ENCODE data around the gene OBSCN.

OBSCN gene

GRCh38 chr1:228350831-228351781 lies 143.3 kb downstream of the OBSCN start:
- Mint-ChIP-seq H3K4me1 (ENCODE audit: low read depth in 2 of 2) (peaks cover 0 to 3% of the 10 kb centered on the region in 2 donors), H3K4me3 (no peak overlapping the region), H3K27ac (no peak overlapping the region), H3K27me3 (no peaks in the 10 kb centered on the region), H3K9me3 (no peaks in the 10 kb centered on the region), H3K36me3 (ENCODE audit: insufficient read depth) (no peaks in the 10 kb centered on the region)
- ATAC-seq (replicated peaks) = no peak
- no peak for DNase-seq

DNA sequence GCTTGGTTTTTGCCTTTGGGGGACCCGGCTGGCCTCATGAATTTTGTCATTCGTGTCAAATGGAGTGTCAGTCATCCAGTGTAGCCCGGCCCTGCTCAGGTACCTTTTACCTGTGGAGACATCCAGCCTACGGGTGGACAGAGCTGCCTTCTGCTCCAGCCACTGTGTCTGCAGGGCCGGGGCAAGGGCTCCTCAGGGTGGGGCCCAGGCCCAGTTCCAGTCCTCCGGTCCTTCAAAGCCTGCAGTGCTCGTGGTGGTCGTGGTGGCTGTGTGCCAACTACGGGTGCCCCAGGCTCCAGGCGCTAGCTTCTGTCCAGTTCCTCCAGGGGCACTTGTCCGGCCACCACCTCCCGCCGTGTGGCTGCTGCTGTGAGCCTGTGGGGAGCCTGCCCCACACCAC lies 144.0 kb downstream of the OBSCN start:
- Mint-ChIP-seq H3K4me3 (no peak overlapping the region), H3K9me3 (no peaks in the 10 kb centered on the region), H3K4me1 (ENCODE audit: low read depth in 2 of 2) (peaks cover 0 to 3% of the 10 kb centered on the region in 2 donors), H3K27ac (no peak overlapping the region), H3K36me3 (ENCODE audit: insufficient read depth) (no peaks in the 10 kb centered on the region), H3K27me3 (no peaks in the 10 kb centered on the region)
- DNase-seq (no peak), ATAC-seq (replicated peaks) (no peak)

GRCh38 chr1:228352677-228353481 lies 145.0 kb downstream of the OBSCN start:
- DNase-seq = no peak
- Mint-ChIP-seq H3K9me3 (no peaks in the 10 kb centered on the region), H3K4me1 (ENCODE audit: low read depth in 2 of 2) (peaks cover under 1 to 4% of the 10 kb centered on the region in 2 donors), H3K36me3 (ENCODE audit: insufficient read depth) (no peaks in the 10 kb centered on the region), H3K27ac (no peak overlapping the region), H3K27me3 (no peaks in the 10 kb centered on the region), H3K4me3 (no peak overlapping the region)
- no peak for ATAC-seq (replicated peaks)

GRCh38 chr1:228353601-228354371 lies 145.9 kb downstream of the OBSCN start:
- no peaks in the 10 kb centered on the region for H3K36me3 Mint-ChIP-seq (ENCODE audit: insufficient read depth)
- no peak overlapping the region for H3K27ac Mint-ChIP-seq
- no peaks in the 10 kb centered on the region for H3K9me3 Mint-ChIP-seq
- peaks cover 2 to 13% of the 10 kb centered on the region in 2 donors for H3K4me1 Mint-ChIP-seq (ENCODE audit: low read depth in 2 of 2)
- ATAC-seq (replicated peaks) (no peak), DNase-seq (no peak)
- H3K27me3 Mint-ChIP-seq = no peaks in the 10 kb centered on the region
- H3K4me3 Mint-ChIP-seq = no peak overlapping the region

DNA sequence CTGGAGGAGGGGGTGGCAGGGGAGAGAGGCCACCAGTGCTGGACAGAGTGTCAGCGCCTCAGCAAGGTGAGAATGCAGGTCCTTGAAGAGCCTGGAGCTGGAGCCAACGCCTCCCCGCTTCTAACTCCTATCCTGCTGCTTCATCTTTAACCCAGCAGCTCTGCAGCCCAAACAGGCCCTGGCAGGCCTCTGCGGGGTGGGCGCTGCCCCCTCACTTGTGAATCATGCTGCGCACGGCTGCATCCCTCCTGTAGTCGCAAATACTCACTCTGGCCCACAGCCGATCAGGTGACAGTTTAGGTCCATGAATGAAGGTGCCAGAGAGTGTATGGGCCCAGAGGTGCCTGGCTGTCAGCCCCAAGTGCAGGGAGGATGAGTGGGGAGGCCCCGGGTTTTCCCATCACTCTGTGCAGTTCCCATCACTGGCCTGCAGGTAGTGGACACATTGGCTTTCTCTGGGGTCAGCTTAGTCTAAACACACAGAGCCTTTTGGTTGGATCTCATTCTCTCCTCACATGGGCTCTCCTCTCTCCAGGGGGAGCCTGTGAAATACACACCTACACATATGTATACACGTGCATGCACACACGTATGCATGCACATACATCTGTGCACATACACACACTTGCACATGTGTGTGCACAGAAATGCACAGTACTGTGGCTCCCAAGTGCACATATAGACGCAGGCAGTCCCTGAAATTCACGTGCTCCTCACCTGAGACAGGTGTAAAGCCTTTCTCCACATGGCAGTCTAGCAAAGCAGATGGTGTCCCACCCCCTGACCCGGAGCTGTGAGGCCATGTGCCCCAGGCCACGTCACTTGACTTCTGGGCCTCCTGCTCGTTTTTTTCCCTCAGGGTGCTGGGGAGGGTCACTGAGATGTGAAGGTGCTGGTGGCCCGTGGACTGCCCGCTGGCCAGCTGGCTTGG lies 146.8 kb downstream of the OBSCN start:
- no peaks in the 10 kb centered on the region for H3K9me3 Mint-ChIP-seq

DNA sequence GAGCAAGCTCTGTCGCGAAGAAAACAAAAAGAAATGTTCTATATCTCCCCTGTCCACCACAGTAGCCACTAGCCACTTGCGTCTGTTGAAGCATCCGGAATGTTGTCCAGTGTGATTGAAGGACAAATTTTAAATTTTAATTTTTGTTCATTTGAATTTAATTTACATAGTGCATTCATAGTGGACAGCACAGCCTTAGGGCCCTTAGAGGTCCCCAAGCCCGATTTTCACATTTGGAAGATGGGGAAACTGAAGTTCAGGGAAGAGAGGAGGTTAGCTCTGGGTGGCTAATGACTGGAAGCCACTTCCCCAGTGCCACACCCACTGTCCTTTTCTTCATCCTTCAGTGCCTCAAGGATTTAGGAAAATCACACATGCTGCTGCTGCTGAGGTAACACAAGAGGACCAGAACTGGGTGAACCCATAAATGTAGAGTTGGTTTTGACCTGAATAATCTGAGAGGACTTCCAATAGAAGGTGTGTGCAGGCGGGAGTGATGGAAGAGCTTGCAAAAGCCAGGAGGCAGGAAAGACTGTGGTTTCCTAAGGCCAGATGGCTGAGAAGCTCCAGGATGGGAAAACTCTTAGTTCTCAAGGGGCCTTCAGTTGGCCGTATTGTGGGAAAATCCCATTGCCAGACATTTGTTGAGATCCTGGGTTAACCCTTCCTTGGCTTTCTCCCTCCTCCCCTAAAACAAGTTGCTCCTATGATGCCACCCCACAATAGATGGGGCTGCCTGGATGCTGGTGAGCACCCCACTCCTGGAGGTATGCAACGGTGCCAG lies 149.2 kb downstream of the OBSCN start:
- H3K27ac Mint-ChIP-seq = peak overlapping the region; percentile 80 to 88
- no peaks in the 10 kb centered on the region for H3K36me3 Mint-ChIP-seq (ENCODE audit: insufficient read depth)
- H3K4me3 Mint-ChIP-seq = no peak overlapping the region
- DNase-seq (no peak), ATAC-seq (replicated peaks) (no peak)
- H3K4me1 Mint-ChIP-seq (ENCODE audit: low read depth in 2 of 2) = peaks cover 2 to 10% of the 10 kb centered on the region in 2 donors
- no peaks in the 10 kb centered on the region for H3K27me3 Mint-ChIP-seq
- H3K9me3 Mint-ChIP-seq = no peaks in the 10 kb centered on the region

More for the DNA sequence above, 146.8 kb downstream of the OBSCN start:
- no peak overlapping the region for H3K27ac Mint-ChIP-seq
- H3K4me3 Mint-ChIP-seq = no peak overlapping the region
- ATAC-seq (replicated peaks) (no peak), DNase-seq (no peak)
- no peaks in the 10 kb centered on the region for H3K36me3 Mint-ChIP-seq (ENCODE audit: insufficient read depth)
- H3K27me3 Mint-ChIP-seq = no peaks in the 10 kb centered on the region
- peaks cover 2 to 13% of the 10 kb centered on the region in 2 donors for H3K4me1 Mint-ChIP-seq (ENCODE audit: low read depth in 2 of 2)

DNA sequence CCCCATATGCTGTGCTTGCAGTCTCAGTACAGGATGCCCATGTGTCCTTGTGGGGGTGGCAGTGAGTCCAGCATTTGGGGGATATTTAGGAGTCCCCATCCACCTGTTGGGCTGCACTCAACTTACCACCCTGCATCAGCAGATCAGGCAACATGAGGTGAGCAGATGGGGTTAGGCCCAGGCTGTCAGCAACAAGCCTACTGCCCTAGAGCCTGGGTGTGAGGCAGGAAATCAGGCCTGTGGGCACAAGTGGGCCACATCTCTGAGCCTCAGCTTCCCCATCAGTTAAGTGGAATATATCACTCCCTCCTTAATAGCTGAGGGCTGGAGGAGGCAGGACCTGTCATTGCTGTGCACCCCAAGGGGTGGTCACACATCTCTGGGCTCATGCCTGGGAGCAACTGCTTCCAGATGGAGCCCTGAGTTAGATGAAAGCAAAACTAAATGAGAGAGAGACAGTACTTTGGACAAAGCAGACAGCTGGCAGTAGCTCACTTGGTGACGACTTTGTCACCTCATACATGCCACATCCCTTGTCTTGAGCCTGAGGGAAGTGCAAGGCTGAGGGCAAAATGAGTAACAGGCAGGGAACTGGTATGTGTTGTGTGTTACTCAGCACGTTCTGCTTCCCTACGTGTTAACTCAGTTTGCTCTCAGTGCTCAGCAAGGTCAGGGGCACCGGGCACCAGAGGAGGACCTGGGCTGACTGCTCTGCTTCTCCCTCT lies 150.4 kb downstream of the OBSCN start:
- DNase-seq (peak in 1 of 3 experiments; percentile 31), ATAC-seq (replicated peaks) (peak; percentile 52)
- H3K27me3 Mint-ChIP-seq = no peaks in the 10 kb centered on the region
- no peak overlapping the region for H3K4me3 Mint-ChIP-seq
- no peaks in the 10 kb centered on the region for H3K36me3 Mint-ChIP-seq (ENCODE audit: insufficient read depth)
- peaks cover 2 to 10% of the 10 kb centered on the region in 2 donors for H3K4me1 Mint-ChIP-seq (ENCODE audit: low read depth in 2 of 2)
- no peaks in the 10 kb centered on the region for H3K9me3 Mint-ChIP-seq
- H3K27ac Mint-ChIP-seq = peak overlapping the region; percentile 80 to 88

DNA sequence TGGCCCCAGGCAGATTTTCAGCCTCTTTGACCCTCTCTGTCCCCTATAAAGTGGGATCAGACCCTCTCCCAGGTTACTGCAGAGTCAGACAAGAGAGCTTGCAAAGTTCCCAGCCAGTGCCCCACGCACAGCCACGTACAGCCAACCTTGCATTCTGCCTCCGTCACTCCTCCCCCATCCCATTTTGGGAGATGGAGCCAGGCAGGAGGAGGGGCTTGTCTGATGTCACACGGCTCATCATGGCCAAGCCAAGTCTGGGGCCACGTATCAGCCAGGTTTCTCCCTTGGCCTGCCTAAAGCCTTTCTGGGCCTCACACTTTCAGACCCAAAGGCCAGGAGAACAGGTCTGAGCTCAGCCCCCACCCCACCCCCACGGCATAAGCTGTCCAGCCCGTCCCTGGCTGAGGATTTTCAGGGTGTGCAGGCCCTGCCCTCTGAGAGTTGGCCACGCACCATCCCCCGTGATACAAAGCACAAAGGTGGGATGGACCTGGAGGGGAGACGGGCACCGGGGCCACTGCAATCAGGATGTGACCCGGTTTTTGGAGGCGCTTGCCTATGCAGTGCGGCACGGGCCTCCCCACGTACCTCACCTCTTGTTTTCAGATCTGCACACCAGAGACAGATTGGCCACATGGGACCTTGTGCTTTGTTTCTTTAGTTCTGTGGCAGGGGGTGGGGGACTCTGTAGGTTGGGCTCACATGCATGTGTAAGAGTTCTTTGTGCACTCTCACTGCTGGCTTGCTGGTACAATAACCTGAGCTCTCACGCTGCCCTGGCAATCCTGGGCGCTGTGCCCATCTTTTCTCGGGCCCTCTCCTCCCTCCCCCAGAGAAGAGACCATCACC lies 151.1 kb downstream of the OBSCN start:
- ATAC-seq (replicated peaks) (no peak), DNase-seq (no peak)
- Mint-ChIP-seq H3K27ac (peak overlapping the region; percentile 80 to 88), H3K4me3 (no peak overlapping the region), H3K9me3 (no peaks in the 10 kb centered on the region), H3K27me3 (no peaks in the 10 kb centered on the region), H3K4me1 (ENCODE audit: low read depth in 2 of 2) (peaks cover 2 to 10% of the 10 kb centered on the region in 2 donors), H3K36me3 (ENCODE audit: insufficient read depth) (no peaks in the 10 kb centered on the region)

DNA sequence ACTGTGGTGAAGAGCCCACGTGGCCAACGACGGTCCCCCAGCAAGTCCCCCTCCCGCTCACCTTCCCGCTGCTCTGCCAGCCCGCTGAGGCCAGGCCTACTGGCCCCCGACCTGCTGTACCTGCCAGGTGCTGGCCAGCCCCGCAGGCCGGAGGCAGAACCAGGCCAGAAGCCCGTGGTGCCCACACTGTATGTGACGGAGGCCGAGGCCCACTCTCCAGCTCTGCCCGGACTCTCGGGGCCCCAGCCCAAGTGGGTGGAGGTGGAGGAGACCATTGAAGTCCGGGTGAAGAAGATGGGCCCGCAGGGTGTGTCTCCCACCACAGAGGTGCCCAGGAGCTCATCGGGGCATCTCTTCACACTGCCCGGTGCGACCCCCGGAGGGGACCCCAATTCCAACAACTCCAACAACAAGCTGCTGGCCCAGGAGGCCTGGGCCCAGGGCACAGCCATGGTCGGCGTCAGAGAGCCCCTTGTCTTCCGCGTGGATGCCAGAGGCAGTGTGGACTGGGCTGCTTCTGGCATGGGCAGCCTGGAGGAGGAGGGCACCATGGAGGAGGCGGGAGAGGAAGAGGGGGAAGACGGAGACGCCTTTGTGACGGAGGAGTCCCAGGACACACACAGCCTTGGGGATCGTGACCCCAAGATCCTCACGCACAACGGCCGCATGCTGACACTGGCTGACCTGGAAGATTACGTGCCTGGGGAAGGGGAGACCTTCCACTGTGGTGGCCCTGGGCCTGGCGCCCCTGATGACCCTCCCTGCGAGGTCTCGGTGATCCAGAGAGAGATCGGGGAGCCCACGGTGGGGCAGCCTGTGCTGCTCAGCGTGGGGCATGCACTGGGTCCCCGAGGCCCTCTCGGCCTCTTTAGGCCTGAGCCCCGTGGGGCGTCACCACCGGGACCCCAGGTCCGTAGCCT lies 152.0 kb downstream of the OBSCN start:
- Mint-ChIP-seq H3K4me3 (no peak overlapping the region), H3K36me3 (ENCODE audit: insufficient read depth) (no peaks in the 10 kb centered on the region), H3K4me1 (ENCODE audit: low read depth in 2 of 2) (peaks cover 2 to 10% of the 10 kb centered on the region in 2 donors), H3K9me3 (no peaks in the 10 kb centered on the region), H3K27ac (peak overlapping the region in 1 of 2 donors; percentile 87), H3K27me3 (no peaks in the 10 kb centered on the region)
- DNase-seq (no peak), ATAC-seq (replicated peaks) (no peak)
